ENCODE results near the gene TMEM138.
A peak's percentile ranks its signal among the peaks of the same experiment; 100 is the strongest.

The TMEM138 gene

DNA sequence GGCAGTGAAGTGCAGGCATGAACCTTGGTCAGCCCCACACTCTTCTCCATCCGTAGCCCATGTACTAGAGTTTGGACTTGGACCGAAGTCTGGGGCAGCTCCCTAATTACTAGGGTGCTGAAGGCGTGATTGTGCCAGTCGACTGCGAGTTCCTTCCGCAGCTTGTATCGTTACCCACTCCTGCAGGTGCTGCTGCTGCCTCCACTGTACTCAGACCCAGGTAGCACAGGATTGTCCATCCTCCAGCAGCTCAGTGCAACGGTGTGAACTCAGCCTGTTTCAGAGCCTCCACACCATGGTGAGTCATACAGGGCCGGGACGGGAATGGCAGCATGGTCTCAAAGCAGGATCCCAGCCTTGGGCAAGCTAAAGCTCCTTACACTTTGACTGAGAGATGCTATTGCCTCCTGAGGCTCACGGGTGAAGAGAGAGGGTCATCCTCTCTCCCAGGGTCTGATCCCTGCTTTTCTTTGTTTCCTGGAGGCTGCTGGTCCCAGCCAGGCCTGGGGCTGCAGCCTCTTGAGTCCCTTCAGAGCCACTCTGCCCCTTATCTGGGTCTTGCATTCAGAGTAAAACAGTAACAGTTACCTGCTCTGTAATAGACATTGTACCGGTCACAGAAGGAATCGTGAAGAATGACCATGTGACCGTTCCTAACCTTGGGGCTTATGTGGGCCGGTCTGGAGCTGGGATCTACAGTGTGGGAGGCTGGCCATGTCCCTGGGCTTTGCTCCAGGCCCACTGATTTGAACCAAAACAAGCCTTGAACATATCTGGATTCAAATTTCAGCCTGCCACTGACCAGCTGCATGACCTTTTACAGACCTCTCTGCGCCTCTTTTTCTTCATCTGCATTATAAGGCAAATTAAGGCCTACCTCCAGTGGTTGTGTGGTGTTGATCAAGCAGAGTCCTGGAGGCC, 27.5 kb upstream of the TMEM138 start:
- ChIA-PET POLR2A (interaction anchor here (0.6 to 1.1 kb wide), 3 partner anchors 21 to 27 kb away, joined by 3 to 5 read pairs (median 4); partner anchors contain the start of gene CYB561A3), CTCF (interaction anchor here (1.0 to 14.3 kb wide), 10 partner anchors 8 to 100 kb away, joined by 3 to 501 read pairs (median 24); partner anchors contain the start of genes CPSF7, CYB561A3, SDHAF2 and TMEM138)
- TF ChIP-seq, protein P1, sequence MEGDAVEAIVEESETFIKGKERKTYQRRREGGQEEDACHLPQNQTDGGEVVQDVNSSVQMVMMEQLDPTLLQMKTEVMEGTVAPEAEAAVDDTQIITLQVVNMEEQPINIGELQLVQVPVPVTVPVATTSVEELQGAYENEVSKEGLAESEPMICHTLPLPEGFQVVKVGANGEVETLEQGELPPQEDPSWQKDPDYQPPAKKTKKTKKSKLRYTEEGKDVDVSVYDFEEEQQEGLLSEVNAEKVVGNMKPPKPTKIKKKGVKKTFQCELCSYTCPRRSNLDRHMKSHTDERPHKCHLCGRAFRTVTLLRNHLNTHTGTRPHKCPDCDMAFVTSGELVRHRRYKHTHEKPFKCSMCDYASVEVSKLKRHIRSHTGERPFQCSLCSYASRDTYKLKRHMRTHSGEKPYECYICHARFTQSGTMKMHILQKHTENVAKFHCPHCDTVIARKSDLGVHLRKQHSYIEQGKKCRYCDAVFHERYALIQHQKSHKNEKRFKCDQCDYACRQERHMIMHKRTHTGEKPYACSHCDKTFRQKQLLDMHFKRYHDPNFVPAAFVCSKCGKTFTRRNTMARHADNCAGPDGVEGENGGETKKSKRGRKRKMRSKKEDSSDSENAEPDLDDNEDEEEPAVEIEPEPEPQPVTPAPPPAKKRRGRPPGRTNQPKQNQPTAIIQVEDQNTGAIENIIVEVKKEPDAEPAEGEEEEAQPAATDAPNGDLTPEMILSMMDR (IDR thresholded peaks at IDR 0.05; ENCODE audit: control extremely low read depth, extremely low read depth, low read depth, missing control alignments): no peak
- DNase-seq (ENCODE audit: extremely low spot score): no peak

DNA sequence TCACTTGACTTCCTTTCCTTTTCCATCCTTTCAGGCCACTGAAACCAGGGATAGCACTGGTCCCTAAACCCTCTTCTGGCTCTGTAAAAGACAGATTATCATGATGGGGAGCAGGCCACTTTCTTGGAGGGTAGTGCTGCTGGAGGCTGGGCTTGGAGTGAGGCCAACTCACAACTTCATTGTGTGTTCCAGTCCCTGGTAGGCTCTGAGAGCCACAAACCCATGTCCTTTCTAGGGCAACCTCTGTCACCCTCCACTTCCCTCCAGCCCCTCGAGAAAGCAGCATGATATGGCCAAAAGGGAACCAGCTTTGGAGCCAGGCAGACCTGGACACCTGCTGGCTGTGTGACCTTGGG, 26.8 kb upstream of the TMEM138 start:
- POLR2A ChIA-PET: interaction anchor here (0.9 kb wide), 2 partner anchors 8 to 21 kb away, joined by 4 to 5 read pairs; no protein-coding TSS in a partner anchor
- CTCF ChIA-PET: interaction anchor here (0.9 to 14.3 kb wide), 21 partner anchors 8 to 252 kb away, joined by 3 to 501 read pairs (median 9); partner anchors contain the start of genes CPSF7, CYB561A3, SDHAF2 and TMEM138
- TF ChIP-seq, protein P1 (IDR thresholded peaks at IDR 0.05; ENCODE audit: control extremely low read depth, extremely low read depth, low read depth, missing control alignments): no peak
- DNase-seq (ENCODE audit: extremely low spot score): no peak

DNA sequence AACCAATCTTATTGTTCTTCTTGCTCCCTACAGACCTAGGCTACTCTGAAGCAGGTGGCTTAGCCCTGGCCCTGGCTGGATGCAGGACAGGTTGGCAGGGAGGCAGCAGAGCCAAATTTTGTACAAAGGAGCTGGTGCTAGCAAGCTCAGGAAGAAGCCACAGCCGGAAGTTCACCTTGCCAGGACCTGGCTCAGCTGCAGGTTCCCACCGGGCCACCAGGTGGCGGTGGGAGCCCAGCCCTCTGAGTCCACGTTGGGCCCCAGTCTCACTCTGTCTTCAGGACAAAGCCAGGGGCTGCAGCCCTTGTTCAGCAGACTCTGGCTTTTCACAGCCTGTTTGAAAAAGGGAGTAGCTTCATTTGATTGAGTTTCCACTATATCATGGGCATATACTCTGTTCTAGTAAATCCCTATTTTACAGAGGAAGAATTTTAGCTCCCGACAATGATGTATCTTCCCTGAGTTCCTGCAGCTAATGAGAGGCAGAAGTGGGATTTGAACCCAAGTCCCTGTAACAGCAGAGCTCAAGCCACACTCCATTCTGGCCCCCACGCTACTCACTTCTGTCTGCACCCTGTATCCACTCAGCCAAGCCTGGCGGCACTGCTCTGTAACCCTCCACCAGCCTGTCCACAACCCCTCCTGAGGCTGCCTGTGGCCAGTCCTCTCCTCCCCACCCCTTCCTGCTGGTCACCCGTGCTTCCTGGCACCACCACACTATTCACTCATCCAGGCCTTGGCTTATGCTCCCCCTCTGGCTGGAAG, 25.8 kb upstream of the TMEM138 start:
- POLR2A ChIA-PET: interaction anchor here (0.5 to 1.3 kb wide), 8 partner anchors 9 to 48 kb away, joined by 3 to 8 read pairs (median 4); partner anchors contain the start of genes CYB561A3 and TMEM138
- TF ChIP-seq, protein P1 (IDR thresholded peaks at IDR 0.05; ENCODE audit: control extremely low read depth, extremely low read depth, low read depth, missing control alignments): peak; percentile 97
- DNase-seq (ENCODE audit: extremely low spot score): peak; percentile 92
- CTCF ChIA-PET: interaction anchor here (0.6 to 14.3 kb wide), 41 partner anchors 8 to 437 kb away, joined by 3 to 501 read pairs (median 5); partner anchors contain the start of genes CPSF7, CYB561A3, SDHAF2 and TMEM138

DNA sequence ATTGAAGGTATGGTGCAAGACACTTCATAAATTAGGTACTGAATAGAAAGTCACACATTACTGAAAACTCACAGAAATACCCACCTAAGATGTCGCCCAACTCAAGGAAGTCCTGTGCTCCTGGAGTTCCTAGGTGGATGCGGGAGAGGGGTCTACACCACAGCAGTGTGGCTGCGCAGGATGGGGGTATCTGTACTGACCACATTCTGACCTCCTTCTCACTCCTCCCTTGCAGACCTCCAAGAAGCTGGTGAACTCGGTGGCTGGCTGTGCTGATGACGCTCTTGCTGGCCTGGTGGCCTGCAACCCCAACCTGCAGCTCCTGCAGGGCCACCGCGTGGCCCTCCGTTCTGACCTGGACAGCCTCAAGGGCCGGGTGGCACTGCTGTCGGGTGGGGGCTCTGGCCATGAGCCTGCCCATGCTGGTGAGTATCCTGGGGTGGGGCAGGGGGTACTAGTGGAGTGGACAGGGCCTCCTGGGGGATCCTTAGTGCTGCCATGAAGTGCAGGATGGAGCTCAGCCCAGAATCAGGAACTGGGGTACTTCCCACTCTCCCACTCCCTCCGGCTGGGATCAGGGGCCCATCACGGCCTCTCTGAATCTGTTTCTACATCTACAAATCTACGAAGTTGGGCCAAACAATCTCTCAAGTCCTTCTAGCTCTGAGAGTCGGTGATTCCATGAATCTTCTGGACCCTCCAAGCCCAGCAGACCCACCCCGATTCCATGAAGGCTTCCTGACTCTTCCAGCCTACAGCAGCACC, 24.3 kb upstream of the TMEM138 start:
- DNase-seq (ENCODE audit: extremely low spot score): no peak
- POLR2A ChIA-PET: interaction anchor here (0.5 kb wide), 1 partner anchor 21 kb away, joined by 3 read pairs; no protein-coding TSS in a partner anchor
- CTCF ChIA-PET: interaction anchor here (1.0 to 14.3 kb wide), 8 partner anchors 11 to 96 kb away, joined by 3 to 501 read pairs (median 3); partner anchors contain the start of genes CYB561A3 and TMEM138
- TF ChIP-seq, protein P1 (IDR thresholded peaks at IDR 0.05; ENCODE audit: control extremely low read depth, extremely low read depth, low read depth, missing control alignments): no peak

DNA sequence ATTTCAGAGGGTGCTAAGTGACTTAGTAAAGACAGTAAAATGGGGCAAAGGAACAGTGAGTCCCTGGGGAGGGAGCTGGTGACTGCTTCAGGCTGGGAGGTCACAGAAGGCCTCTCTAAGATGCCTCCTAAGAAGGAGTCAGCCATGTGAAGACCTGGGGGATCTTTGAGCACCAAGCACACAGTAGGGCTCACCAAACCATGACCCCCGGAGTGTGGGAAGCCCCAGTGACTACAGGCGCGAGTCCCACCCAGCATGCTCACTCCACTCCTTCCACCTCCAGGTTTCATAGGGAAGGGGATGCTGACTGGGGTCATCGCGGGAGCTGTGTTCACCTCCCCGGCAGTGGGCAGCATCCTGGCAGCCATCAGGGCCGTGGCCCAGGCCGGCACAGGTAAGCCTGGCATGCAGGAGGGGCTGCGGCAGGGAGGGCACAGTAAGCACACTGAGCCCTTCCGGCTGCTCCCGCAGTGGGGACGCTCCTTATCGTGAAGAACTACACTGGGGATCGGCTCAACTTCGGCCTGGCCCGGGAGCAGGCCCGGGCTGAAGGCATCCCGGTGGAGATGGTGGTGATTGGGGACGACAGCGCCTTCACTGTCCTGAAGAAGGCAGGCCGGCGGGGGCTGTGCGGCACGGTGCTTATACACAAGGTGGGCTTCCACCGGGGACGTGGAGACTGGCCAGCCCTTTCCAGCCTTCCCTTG, 23.2 kb upstream of the TMEM138 start:
- ChIA-PET POLR2A (no interaction called here), CTCF (interaction anchor here (1.1 to 14.3 kb wide), 5 partner anchors 10 to 45 kb away, joined by 3 to 501 read pairs (median 3); partner anchors contain the start of genes CYB561A3 and TMEM138)
- TF ChIP-seq, protein P1 (IDR thresholded peaks at IDR 0.05; ENCODE audit: control extremely low read depth, extremely low read depth, low read depth, missing control alignments): no peak
- no peak for DNase-seq (ENCODE audit: extremely low spot score)

All from GM10248 (cell line).